ENCODE results near the gene COMP.
A peak's percentile ranks its signal among the peaks of the same experiment; 100 is the strongest.

Gene COMP

GRCh38 chr19:18803550-18804138 is 12.5 kb upstream of the COMP start:
- DNase-seq (ENCODE audit: low spot score), result no peak

- no peak for DNase-seq (ENCODE audit: low spot score)
Measured at GRCh38 chr19:18802354-18802753, 11.2 kb upstream of the COMP start.

- DNase-seq (ENCODE audit: low spot score), result no peak
Measured at GRCh38 chr19:18800636-18801035, 9.5 kb upstream of the COMP start.

- no peak for DNase-seq (ENCODE audit: low spot score)
Measured at GRCh38 chr19:18800079-18800478, 9.0 kb upstream of the COMP start.

GRCh38 chr19:18799389-18799970 is 8.4 kb upstream of the COMP start:
- no peak for DNase-seq (ENCODE audit: low spot score)

- DNase-seq (ENCODE audit: low spot score), result no peak
Measured at GRCh38 chr19:18798384-18799352, 7.6 kb upstream of the COMP start.

GRCh38 chr19:18796239-18796638 is 5.1 kb upstream of the COMP start:
- no peak for DNase-seq (ENCODE audit: low spot score)

- DNase-seq (ENCODE audit: low spot score), result no peak
Measured at GRCh38 chr19:18795540-18795939, 4.4 kb upstream of the COMP start.

- DNase-seq (ENCODE audit: low spot score), result no peak
Measured at GRCh38 chr19:18794692-18795091, 3.6 kb upstream of the COMP start.

GRCh38 chr19:18794029-18794313 is 2.9 kb upstream of the COMP start:
- no peak for DNase-seq (ENCODE audit: low spot score)

- DNase-seq (ENCODE audit: low spot score), result no peak
Measured at GRCh38 chr19:18793144-18794028, 2.3 kb upstream of the COMP start.

GRCh38 chr19:18792661-18793060 is 1.6 kb upstream of the COMP start:
- no peak for DNase-seq (ENCODE audit: low spot score)

- no peak for DNase-seq (ENCODE audit: low spot score)
Measured at GRCh38 chr19:18791315-18791678, 192 bp upstream of the COMP start.

GRCh38 chr19:18789883-18790565 is 1.1 kb downstream of the COMP start:
- no peak for DNase-seq (ENCODE audit: low spot score)

GRCh38 chr19:18789422-18789869 is 1.7 kb downstream of the COMP start:
- DNase-seq (ENCODE audit: low spot score), result no peak

GRCh38 chr19:18788529-18789421 is 2.3 kb downstream of the COMP start:
- no peak for DNase-seq (ENCODE audit: low spot score)

GRCh38 chr19:18785179-18786124 is 5.7 kb downstream of the COMP start:
- DNase-seq (ENCODE audit: low spot score), result peak; percentile 31

- DNase-seq (ENCODE audit: low spot score), result no peak
Measured at GRCh38 chr19:18784786-18785120, 6.4 kb downstream of the COMP start.

- no peak for DNase-seq (ENCODE audit: low spot score)
Measured at GRCh38 chr19:18783958-18784785, 6.9 kb downstream of the COMP start.

All from CD4-positive, alpha-beta T cell treated with Interleukin-6 at 100 ng/mL for 8 hours (primary cell).